Neuronal stem cell (in vitro differentiated cells): ENCODE data around the gene ULK4.

ENCODE experiments used
- DNase-seq: peaks from one replicate; pipeline ENCODE4 v3.0.0-alpha.2; 2013; ENCODE audit warnings: low spot score
- H2AFZ ChIP-seq: one replicate; pipeline ENCODE4 v1.6.1; 2013; ENCODE audit warnings: mild to moderate bottlenecking, low read length, inconsistent platforms
- H2AK5ac ChIP-seq: 2 replicates; pipeline ENCODE4 v1.6.1; 2013; ENCODE audit warnings: low read depth, mild to moderate bottlenecking, inconsistent platforms, low read length, moderate library complexity, mixed read lengths
- H2BK120ac ChIP-seq: 2 replicates; pipeline ENCODE4 v1.6.1; 2013; ENCODE audit warnings: low read depth, mild to moderate bottlenecking, inconsistent platforms, low read length, moderate library complexity, mixed read lengths
- H2BK12ac ChIP-seq: one replicate; pipeline ENCODE4 v1.6.1; 2013; ENCODE audit warnings: low read length, inconsistent platforms
- H2BK15ac ChIP-seq: 2 replicates; pipeline ENCODE4 v1.6.1; 2013; ENCODE audit warnings: mild to moderate bottlenecking, low read length, inconsistent platforms, mixed read lengths
- H2BK5ac ChIP-seq: one replicate; pipeline ENCODE4 v1.6.1; 2013; ENCODE audit warnings: inconsistent platforms, mild to moderate bottlenecking, low read length, moderate library complexity
- H3K14ac ChIP-seq: one replicate; pipeline ENCODE4 v1.6.1; 2013; ENCODE audit warnings: low read length, inconsistent platforms
- H3K18ac ChIP-seq: 2 replicates; pipeline ENCODE4 v1.6.1; 2013; ENCODE audit warnings: low read length, inconsistent platforms
- H3K23ac ChIP-seq: 2 replicates; pipeline ENCODE4 v1.6.1; 2013; ENCODE audit warnings: low read depth, mild to moderate bottlenecking, mixed read lengths, low read length, inconsistent platforms; ENCODE audit not compliant: poor library complexity
- H3K27ac ChIP-seq: replicated peaks from 3 replicates; pipeline ENCODE4 v1.5.1; 2013; ENCODE audit warnings: low read length, inconsistent platforms
- H3K27me3 ChIP-seq, 3 experiments: 2 replicates each; pipeline ENCODE4 v1.6.1; 2013; ENCODE audit warnings: low read length in 3 of 3, mild to moderate bottlenecking in 2 of 3, inconsistent platforms in 1 of 3, low read depth in 1 of 3, mixed read lengths in 1 of 3, moderate library complexity in 1 of 3; ENCODE audit not compliant: control insufficient read depth in 3 of 3, insufficient read depth in 3 of 3
- H3K36me3 ChIP-seq, 2 donors: replicated peaks in 1 of 2; 2 replicates each; pipeline ENCODE4 v1.6.1; 2013; ENCODE audit warnings: low read length in 2 of 2; ENCODE audit not compliant: control insufficient read depth in 2 of 2, insufficient read depth in 2 of 2
- H3K4ac ChIP-seq: 2 replicates; pipeline ENCODE4 v1.6.1; 2013; ENCODE audit warnings: inconsistent platforms, mild to moderate bottlenecking, low read length, moderate library complexity
- H3K4me1 ChIP-seq, 2 donors: 1 replicate in 1 of 2; 2 replicates in 1 of 2; pipeline ENCODE4 v1.6.1; 2013; ENCODE audit warnings: low read length in 2 of 2, low read depth in 1 of 2; ENCODE audit not compliant: control insufficient read depth in 2 of 2, insufficient read depth in 1 of 2
- H3K4me2 ChIP-seq: one replicate; pipeline ENCODE4 v1.6.1; 2013; ENCODE audit warnings: mild to moderate bottlenecking, low read length, inconsistent platforms; ENCODE audit not compliant: insufficient read depth, poor library complexity, severe bottlenecking
- H3K4me3 ChIP-seq, 2 donors: 2 replicates each; pipeline ENCODE4 v1.5.1; 2013; ENCODE audit warnings: low read length in 2 of 2, mild to moderate bottlenecking in 2 of 2, inconsistent platforms in 1 of 2, moderate library complexity in 1 of 2
- H3K79me1 ChIP-seq: one replicate; pipeline ENCODE4 v1.6.1; 2013; ENCODE audit warnings: low read depth, mild to moderate bottlenecking, inconsistent platforms, low read length, moderate library complexity
- H3K9ac ChIP-seq: one replicate; pipeline ENCODE4 v1.6.1; 2013; ENCODE audit warnings: mild to moderate bottlenecking, low read depth, low read length, inconsistent platforms; ENCODE audit not compliant: poor library complexity
- H3K9me3 ChIP-seq, 2 donors: replicated peaks in 1 of 2; 2 replicates each; pipeline versions ENCODE3 to v1.6.1; 2013; ENCODE audit warnings: low read length in 2 of 2, mild to moderate bottlenecking in 2 of 2, inconsistent platforms in 1 of 2, low read depth in 1 of 2, mixed read lengths in 1 of 2, moderate library complexity in 1 of 2; ENCODE audit not compliant: control insufficient read depth in 2 of 2, insufficient read depth in 1 of 2
- H4K8ac ChIP-seq: one replicate; pipeline ENCODE4 v1.6.1; 2013; ENCODE audit warnings: low read depth, mild to moderate bottlenecking, inconsistent platforms, low read length, moderate library complexity
- H4K91ac ChIP-seq: one replicate; pipeline ENCODE4 v1.6.1; 2013; ENCODE audit warnings: low read length, low read depth, mild to moderate bottlenecking, inconsistent platforms; ENCODE audit not compliant: poor library complexity
- WGBS, 2 donors: extraction: QIAGEN DNeasy Blood & Tissue Kit; methylation state at CpG; one replicate each; pipeline ENCODE4 v1.1.7; 2013; ENCODE audit warnings: missing lambda C conversion rate in 2 of 2, mixed read lengths in 1 of 2; ENCODE audit not compliant: insufficient read length in 2 of 2, insufficient replicate concordance in 1 of 2; ENCODE audit errors: extremely low coverage in 2 of 2; 5-methylcytosine and 5-hydroxymethylcytosine counted together

The ULK4 gene

GRCh38 chr3:41293169-41293681, 668.7 kb downstream of the ULK4 start:
- no peak overlapping the region for H3K4me2 ChIP-seq
- no peak overlapping the region for H3K9ac ChIP-seq
- no peak overlapping the region for H3K14ac ChIP-seq
- no peak overlapping the region for H3K4me3 ChIP-seq
- H3K27me3 ChIP-seq = no peaks in the 10 kb centered on the region
- no peaks in the 10 kb centered on the region for H3K36me3 ChIP-seq
- no peaks in the 10 kb centered on the region for H3K79me1 ChIP-seq
- H3K4ac ChIP-seq = no peak overlapping the region
- H2BK12ac ChIP-seq = no peak overlapping the region
- H2BK15ac ChIP-seq = no peak overlapping the region
- H4K91ac ChIP-seq = no peak overlapping the region
- no peak overlapping the region for H2BK120ac ChIP-seq
- H2AK5ac ChIP-seq = no peak overlapping the region
- no peak overlapping the region for H4K8ac ChIP-seq
- no peaks in the 10 kb centered on the region for H3K4me1 ChIP-seq
- DNase-seq = no peak
- H3K18ac ChIP-seq = no peak overlapping the region
- no peak overlapping the region for H3K27ac ChIP-seq
- H3K23ac ChIP-seq = no peak overlapping the region
- WGBS, 2 donors = no CpG with 5 or more reads among the region's 1 CpG
- no peak overlapping the region for H2BK5ac ChIP-seq
- no peaks in the 10 kb centered on the region for H3K9me3 ChIP-seq
- no peak overlapping the region for H2AFZ ChIP-seq

GRCh38 chr3:41290736-41291135, 671.2 kb downstream of the ULK4 start:
- no peaks in the 10 kb centered on the region for H3K36me3 ChIP-seq
- H3K27me3 ChIP-seq = no peaks in the 10 kb centered on the region
- no peak overlapping the region for H4K8ac ChIP-seq
- no peak overlapping the region for H3K27ac ChIP-seq
- H2BK120ac ChIP-seq = no peak overlapping the region
- H3K79me1 ChIP-seq = no peaks in the 10 kb centered on the region
- WGBS, 2 donors = no CpG with 5 or more reads among the region's 4 CpGs
- no peak overlapping the region for H4K91ac ChIP-seq
- H3K18ac ChIP-seq = no peak overlapping the region
- no peak overlapping the region for H3K14ac ChIP-seq
- no peak overlapping the region for H3K9ac ChIP-seq
- no peak overlapping the region for H3K4me3 ChIP-seq
- no peak overlapping the region for H2BK5ac ChIP-seq
- no peak overlapping the region for H3K23ac ChIP-seq
- no peak overlapping the region for H2BK12ac ChIP-seq
- peak overlapping the region; percentile 38 for H2AFZ ChIP-seq
- DNase-seq = no peak
- no peak overlapping the region for H2AK5ac ChIP-seq
- H3K9me3 ChIP-seq = no peaks in the 10 kb centered on the region
- H3K4me1 ChIP-seq = no peaks in the 10 kb centered on the region
- H2BK15ac ChIP-seq = no peak overlapping the region
- no peak overlapping the region for H3K4me2 ChIP-seq
- no peak overlapping the region for H3K4ac ChIP-seq

- Histone ChIP-seq H4K91ac (no peak overlapping the region), H3K14ac (no peak overlapping the region)
Measured at GRCh38 chr3:41290306-41290705, 671.6 kb downstream of the ULK4 start.

GRCh38 chr3:41288785-41289184, 673.1 kb downstream of the ULK4 start:
- Histone ChIP-seq H3K14ac (no peak overlapping the region), H3K4me3 (no peak overlapping the region), H3K36me3 (no peaks in the 10 kb centered on the region), H3K18ac (no peak overlapping the region), H3K27me3 (no peaks in the 10 kb centered on the region), H4K91ac (no peak overlapping the region), H2BK12ac (no peak overlapping the region), H3K4ac (no peak overlapping the region), H3K9ac (no peak overlapping the region), H3K79me1 (no peaks in the 10 kb centered on the region), H2AK5ac (no peak overlapping the region), H2AFZ (no peak overlapping the region), H2BK120ac (no peak overlapping the region), H3K27ac (no peak overlapping the region), H3K4me1 (no peaks in the 10 kb centered on the region), H2BK5ac (no peak overlapping the region), H3K9me3 (no peaks in the 10 kb centered on the region), H3K4me2 (no peak overlapping the region), H4K8ac (no peak overlapping the region), H3K23ac (no peak overlapping the region), H2BK15ac (no peak overlapping the region)
- WGBS, 2 donors = no CpG with 5 or more reads among the region's 8 CpGs
- DNase-seq = no peak

More at GRCh38 chr3:41290306-41290705, 671.6 kb downstream of the ULK4 start:
- no peaks in the 10 kb centered on the region for H3K79me1 ChIP-seq
- H3K27ac ChIP-seq = no peak overlapping the region
- H3K4me3 ChIP-seq = no peak overlapping the region
- H3K4ac ChIP-seq = no peak overlapping the region
- H2AK5ac ChIP-seq = no peak overlapping the region
- no peak overlapping the region for H3K18ac ChIP-seq
- no peak overlapping the region for H2BK120ac ChIP-seq
- no peak overlapping the region for H3K4me2 ChIP-seq
- H3K9ac ChIP-seq = no peak overlapping the region
- no peaks in the 10 kb centered on the region for H3K36me3 ChIP-seq
- H3K23ac ChIP-seq = no peak overlapping the region
- no peak overlapping the region for H2BK12ac ChIP-seq
- H4K8ac ChIP-seq = no peak overlapping the region
- H2AFZ ChIP-seq = peak overlapping the region; percentile 38
- no peak overlapping the region for H2BK5ac ChIP-seq
- H3K4me1 ChIP-seq = no peaks in the 10 kb centered on the region
- WGBS, 2 donors = no CpG with 5 or more reads among the region's 2 CpGs
- no peak overlapping the region for H2BK15ac ChIP-seq
- no peaks in the 10 kb centered on the region for H3K9me3 ChIP-seq
- DNase-seq = no peak
- no peaks in the 10 kb centered on the region for H3K27me3 ChIP-seq
